Activated T-helper 1 cell treated with Interleukin-2 at 50 U/mL for 16 hours (primary cell): Measurements from ENCODE around the gene LATS2.
"Not testable (repeated sequence)": the region's sequence is repeated elsewhere in the genome, so short reads cannot be mapped to it uniquely, and the experiment has no call there.

Experiments used
- DNase-seq: peaks from one replicate; pipeline ENCODE4 v3.0.0-alpha.2; 2020; ENCODE audit warnings: low read depth

The LATS2 gene

GRCh38 chr13:21075379-21076249 is 14.2 kb upstream of the LATS2 start:
- no peak for DNase-seq

- DNase-seq: no peak
Measured at GRCh38 chr13:21075011-21075378, 13.6 kb upstream of the LATS2 start.

GRCh38 chr13:21074546-21074945 is 13.2 kb upstream of the LATS2 start:
- DNase-seq: no peak

- no peak for DNase-seq
Measured at GRCh38 chr13:21071924-21072323, 10.5 kb upstream of the LATS2 start.

- no peak for DNase-seq
Measured at GRCh38 chr13:21071015-21071414, 9.6 kb upstream of the LATS2 start.

GRCh38 chr13:21069561-21070004 is 8.2 kb upstream of the LATS2 start:
- DNase-seq: no peak

GRCh38 chr13:21067848-21068247 is 6.5 kb upstream of the LATS2 start:
- no peak for DNase-seq

GRCh38 chr13:21066946-21067345 is 5.6 kb upstream of the LATS2 start:
- no peak for DNase-seq

GRCh38 chr13:21065686-21066085 is 4.3 kb upstream of the LATS2 start:
- DNase-seq: no peak

- no peak for DNase-seq
Measured at GRCh38 chr13:21063031-21063430, 1.6 kb upstream of the LATS2 start.

GRCh38 chr13:21060338-21061028 is 903 bp downstream of the LATS2 start:
- DNase-seq: no peak

GRCh38 chr13:21059641-21060337 is 1.6 kb downstream of the LATS2 start:
- no peak for DNase-seq

GRCh38 chr13:21058361-21058760 is 3.0 kb downstream of the LATS2 start:
- DNase-seq: no peak

- no peak for DNase-seq
Measured at GRCh38 chr13:21055511-21056045, 5.8 kb downstream of the LATS2 start.

- DNase-seq: no peak
Measured at GRCh38 chr13:21055016-21055415, 6.4 kb downstream of the LATS2 start.

GRCh38 chr13:21054313-21054712 is 7.1 kb downstream of the LATS2 start:
- DNase-seq: no peak

- DNase-seq: no peak
Measured at GRCh38 chr13:21053231-21053630, 8.2 kb downstream of the LATS2 start.

- DNase-seq: no peak
Measured at GRCh38 chr13:21051675-21052074, 9.7 kb downstream of the LATS2 start.

- no peak for DNase-seq
Measured at GRCh38 chr13:21050288-21051197, 10.8 kb downstream of the LATS2 start.

- not testable (repeated sequence) for DNase-seq
Measured at GRCh38 chr13:21049731-21050130, 11.7 kb downstream of the LATS2 start.

- DNase-seq: no peak
Measured at GRCh38 chr13:21048901-21049698, 12.3 kb downstream of the LATS2 start.
